Activated CD4-positive, alpha-beta T cell treated with anti-CD3 and anti-CD28 coated beads, Interleukin-2, amount 10 ng/mL, durations not matched to agents 7 days and 5 days (primary cell): ENCODE measurements around the gene MBNL1. TPM values are rescaled to one million over a fixed set of nuclear protein-coding genes. Genes with fewer than 3 reads are reported as not detected.

ENCODE experiments used
- CTCF ChIA-PET: fragments of 350-600 bp; sonication (Branson Sonifier 250); formaldehyde crosslinking; loops from one replicate; lab custom pipeline; 2021; ENCODE audit warnings: antibody characterized with exemption; lab: Charles Lee
- POLR2A ChIA-PET: fragments of 350-600 bp; sonication (Branson Sonifier 250); formaldehyde crosslinking; loops from one replicate; lab custom pipeline; 2021; ENCODE audit warnings: antibody characterized with exemption; lab: Charles Lee
- DNase-seq: peaks from one replicate; pipeline ENCODE4 v3.0.0-alpha.2; 2020
- H3K27ac Mint-ChIP-seq: one replicate; pipeline ENCODE4 v1.8.0; 2021; ENCODE audit warnings: mild to moderate bottlenecking, moderate library complexity, mixed read lengths
- H3K27me3 Mint-ChIP-seq: one replicate; pipeline ENCODE4 v1.8.0; 2021; ENCODE audit warnings: mixed read lengths
- H3K36me3 Mint-ChIP-seq: one replicate; pipeline ENCODE4 v1.8.0; 2021; ENCODE audit warnings: low read depth, mixed read lengths
- H3K4me1 Mint-ChIP-seq: one replicate; pipeline ENCODE4 v1.8.0; 2021; ENCODE audit warnings: mixed read lengths
- H3K4me3 Mint-ChIP-seq: one replicate; pipeline ENCODE4 v1.8.0; 2021; ENCODE audit warnings: mild to moderate bottlenecking, moderate library complexity, mixed read lengths
- H3K9me3 Mint-ChIP-seq: one replicate; pipeline ENCODE4 v1.8.0; 2021; ENCODE audit warnings: mixed read lengths
- total RNA-seq, 2 experiments: library from RNA; stranded (reverse); gene quantifications; one replicate each; pipeline ENCODE4 v1.2.3, GENCODE V29; 2021

The MBNL1 gene, protein sequence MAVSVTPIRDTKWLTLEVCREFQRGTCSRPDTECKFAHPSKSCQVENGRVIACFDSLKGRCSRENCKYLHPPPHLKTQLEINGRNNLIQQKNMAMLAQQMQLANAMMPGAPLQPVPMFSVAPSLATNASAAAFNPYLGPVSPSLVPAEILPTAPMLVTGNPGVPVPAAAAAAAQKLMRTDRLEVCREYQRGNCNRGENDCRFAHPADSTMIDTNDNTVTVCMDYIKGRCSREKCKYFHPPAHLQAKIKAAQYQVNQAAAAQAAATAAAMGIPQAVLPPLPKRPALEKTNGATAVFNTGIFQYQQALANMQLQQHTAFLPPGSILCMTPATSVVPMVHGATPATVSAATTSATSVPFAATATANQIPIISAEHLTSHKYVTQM
- total RNA-seq: 100 to 1,000 TPM; 437 to 559 TPM

DNA sequence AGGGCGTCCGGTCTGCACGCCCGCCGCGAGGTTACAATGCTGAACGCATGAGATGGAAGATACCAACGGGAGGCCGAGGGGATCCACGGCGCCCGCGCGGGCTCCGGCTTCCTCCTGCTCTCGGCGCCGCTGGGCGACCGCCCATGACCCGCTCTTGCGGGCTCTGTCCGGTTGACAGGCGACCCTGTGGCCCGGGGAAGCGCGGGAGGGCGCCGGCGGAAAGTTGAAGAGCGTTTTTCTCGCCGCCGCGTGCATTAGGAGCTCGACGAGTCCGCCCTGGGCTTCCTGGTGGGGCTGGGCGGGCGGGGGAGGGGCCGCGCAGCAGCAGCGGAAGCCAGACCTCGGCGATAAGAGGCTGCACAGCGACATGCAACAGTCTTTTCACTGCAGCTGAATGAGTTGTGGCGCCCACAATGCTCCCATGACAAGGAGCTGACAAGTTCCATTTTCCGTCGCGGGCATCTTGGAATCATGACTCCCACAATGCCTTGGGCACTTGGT, at the start of gene MBNL1:
MBNL1 (plus strand) TSS at position 375 of the 501 bp plus-strand sequence. CDS start 31,265 bp downstream, outside the sequence.
- Mint-ChIP-seq H3K27ac (peak within 1 kb of the TSS; percentile 97), H3K36me3 (peaks cover 73% of the 10 kb centered on the region), H3K9me3 (no peaks in the 10 kb centered on the region), H3K4me1 (peaks cover 52% of the 10 kb centered on the region), H3K27me3 (no peaks in the 10 kb centered on the region), H3K4me3 (peak within 1 kb of the TSS; percentile 91)
- ChIA-PET CTCF (interaction anchor here (0.8 to 1.3 kb wide), 2 partner anchors 11 to 41 kb away, joined by 3 to 9 read pairs; no protein-coding TSS in a partner anchor), POLR2A (interaction anchor here (1.0 to 1.5 kb wide), 2 partner anchors 23 to 24 kb away, joined by 5 to 11 read pairs; no protein-coding TSS in a partner anchor)
- DNase-seq: peak; percentile 89

DNA sequence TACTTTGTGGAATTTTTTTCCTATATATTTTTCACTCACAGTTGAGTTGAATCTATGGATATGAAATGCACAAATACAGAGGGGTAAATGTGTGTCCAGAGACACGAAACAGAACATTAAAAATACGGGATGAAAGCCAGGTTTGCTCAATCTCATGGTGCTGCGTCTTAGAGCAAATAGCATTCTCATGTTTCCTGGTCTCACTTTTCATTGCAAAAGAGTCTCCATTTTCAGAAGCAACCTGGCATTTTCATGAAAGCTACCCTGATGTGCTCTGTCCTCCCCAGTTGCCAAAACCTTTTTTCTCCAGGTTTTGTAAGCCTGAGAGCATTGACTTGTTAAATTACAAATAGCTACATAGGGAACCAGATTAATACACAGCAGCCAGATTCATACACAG, 49.5 kb upstream of the MBNL1 start:
- no peak for DNase-seq
- ChIA-PET POLR2A (no interaction called here), CTCF (interaction anchor here (0.6 to 3.4 kb wide), 3 partner anchors 15 to 1476 kb away, joined by 3 to 19 read pairs (median 3); no protein-coding TSS in a partner anchor)
- Mint-ChIP-seq H3K9me3 (peaks cover 3% of the 10 kb centered on the region), H3K4me3 (peak overlapping the region; percentile 50), H3K27me3 (no peaks in the 10 kb centered on the region), H3K27ac (peak overlapping the region; percentile 84), H3K4me1 (peaks cover 62% of the 10 kb centered on the region), H3K36me3 (peaks cover 6% of the 10 kb centered on the region)

DNA sequence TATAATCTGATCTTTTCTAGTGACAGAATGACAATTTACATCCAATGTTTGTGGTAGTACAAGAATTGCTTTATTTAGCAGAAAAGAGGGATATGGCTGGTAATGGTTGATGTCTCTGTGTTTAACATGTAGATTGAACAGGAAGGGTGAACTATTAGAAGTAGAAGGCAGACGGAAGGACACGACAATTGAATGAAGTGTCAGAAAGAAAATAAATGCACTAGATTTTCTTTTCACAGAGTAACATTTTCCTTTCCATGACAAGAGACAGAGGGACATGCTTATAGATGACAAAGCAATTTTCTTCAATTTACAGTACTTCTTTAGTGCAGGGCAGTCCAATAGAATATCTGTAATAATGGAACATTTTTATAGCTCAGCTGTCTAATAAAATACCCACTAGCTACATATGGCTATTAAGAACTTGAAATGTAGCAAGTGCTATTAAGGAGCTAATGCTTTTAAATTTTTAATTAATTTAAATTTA, 48.9 kb upstream of the MBNL1 start:
- Mint-ChIP-seq H3K4me3 (no peak overlapping the region), H3K9me3 (peaks cover 3% of the 10 kb centered on the region), H3K27me3 (no peaks in the 10 kb centered on the region), H3K36me3 (peaks cover 6% of the 10 kb centered on the region), H3K27ac (peak overlapping the region; percentile 21), H3K4me1 (peaks cover 62% of the 10 kb centered on the region)
- POLR2A ChIA-PET: interaction anchor here (0.5 kb wide), 1 partner anchor 46 kb away, joined by 3 read pairs; no protein-coding TSS in a partner anchor
- CTCF ChIA-PET: interaction anchor here (0.8 to 3.4 kb wide), 3 partner anchors 15 to 24 kb away, joined by 3 to 19 read pairs (median 5); no protein-coding TSS in a partner anchor
- no peak for DNase-seq

DNA sequence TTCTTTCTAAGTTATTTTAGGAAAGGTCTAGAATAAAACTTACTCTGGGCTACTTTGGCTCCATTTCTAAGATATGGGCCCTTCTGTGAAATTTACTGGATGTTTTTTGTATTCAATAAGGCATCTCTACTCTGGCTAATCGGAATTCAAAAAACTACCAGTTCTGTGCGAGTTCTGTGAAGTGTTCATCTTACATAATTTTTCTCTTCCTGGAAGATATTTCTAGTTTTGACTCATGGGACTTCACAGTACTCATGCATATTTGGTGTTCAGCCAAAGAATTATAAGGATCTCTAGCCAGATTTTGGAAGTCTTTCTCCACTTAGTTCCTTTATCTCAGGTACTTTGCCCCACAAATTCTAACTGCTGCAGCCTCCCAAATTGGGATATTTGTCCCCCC, 46.4 kb upstream of the MBNL1 start:
- no peak for DNase-seq
- H3K4me1 Mint-ChIP-seq: peaks cover 65% of the 10 kb centered on the region
- H3K27me3 Mint-ChIP-seq: no peaks in the 10 kb centered on the region
- H3K36me3 Mint-ChIP-seq: peaks cover 6% of the 10 kb centered on the region
- H3K4me3 Mint-ChIP-seq: peak overlapping the region; percentile 20
- POLR2A ChIA-PET: no interaction called here
- CTCF ChIA-PET: interaction anchor here (0.7 to 1.3 kb wide), 2 partner anchors 9 to 11 kb away, joined by 3 to 4 read pairs; no protein-coding TSS in a partner anchor
- H3K9me3 Mint-ChIP-seq: peaks cover 3% of the 10 kb centered on the region
- H3K27ac Mint-ChIP-seq: peak overlapping the region; percentile 76

DNA sequence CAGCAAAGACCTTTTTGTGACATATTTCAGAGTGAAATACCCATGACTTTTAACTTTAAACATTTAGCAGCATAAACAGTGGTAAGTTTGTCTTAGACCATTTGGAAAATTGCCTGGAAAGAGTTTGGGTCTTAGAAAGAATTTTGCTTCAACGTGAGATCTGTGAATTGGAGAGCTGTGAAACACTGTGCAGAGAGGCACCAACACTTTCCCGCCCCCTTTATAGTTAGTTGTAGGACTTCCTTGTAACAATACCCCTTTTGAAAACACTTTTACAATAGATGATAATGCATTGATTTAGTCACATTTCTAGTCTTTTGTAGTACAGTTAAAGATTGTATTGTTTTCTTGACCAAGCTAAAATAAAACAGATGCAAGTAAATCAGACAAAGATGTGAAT, 43.5 kb upstream of the MBNL1 start:
- H3K4me3 Mint-ChIP-seq: no peak overlapping the region
- POLR2A ChIA-PET: no interaction called here
- peaks cover 5% of the 10 kb centered on the region for H3K9me3 Mint-ChIP-seq
- no peaks in the 10 kb centered on the region for H3K27me3 Mint-ChIP-seq
- H3K27ac Mint-ChIP-seq: no peak overlapping the region
- DNase-seq: no peak
- CTCF ChIA-PET: no interaction called here
- peaks cover 4% of the 10 kb centered on the region for H3K36me3 Mint-ChIP-seq
- H3K4me1 Mint-ChIP-seq: peaks cover 44% of the 10 kb centered on the region

DNA sequence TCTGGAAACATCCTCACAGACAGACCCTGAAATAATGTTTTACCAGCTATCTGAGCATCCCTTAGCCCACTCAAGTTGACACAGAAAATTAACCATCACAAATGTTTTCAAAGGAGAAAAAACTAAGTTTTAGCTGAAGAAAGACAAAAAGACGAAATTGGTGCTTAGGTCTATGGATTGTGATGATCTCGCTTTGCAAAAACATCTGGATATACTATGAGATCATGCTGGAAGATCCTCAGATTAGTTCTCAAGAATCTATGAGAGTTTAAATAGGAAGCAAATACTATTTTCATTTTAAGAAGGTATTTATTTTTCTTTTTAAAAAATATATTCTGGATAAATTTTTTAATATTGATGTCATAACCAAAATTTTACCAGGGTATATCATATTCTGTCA, 42.6 kb upstream of the MBNL1 start:
- no peak overlapping the region for H3K27ac Mint-ChIP-seq
- peaks cover 4% of the 10 kb centered on the region for H3K36me3 Mint-ChIP-seq
- ChIA-PET CTCF (no interaction called here), POLR2A (no interaction called here)
- DNase-seq: no peak
- peaks cover 5% of the 10 kb centered on the region for H3K9me3 Mint-ChIP-seq
- H3K27me3 Mint-ChIP-seq: no peaks in the 10 kb centered on the region
- H3K4me3 Mint-ChIP-seq: no peak overlapping the region
- peaks cover 46% of the 10 kb centered on the region for H3K4me1 Mint-ChIP-seq

DNA sequence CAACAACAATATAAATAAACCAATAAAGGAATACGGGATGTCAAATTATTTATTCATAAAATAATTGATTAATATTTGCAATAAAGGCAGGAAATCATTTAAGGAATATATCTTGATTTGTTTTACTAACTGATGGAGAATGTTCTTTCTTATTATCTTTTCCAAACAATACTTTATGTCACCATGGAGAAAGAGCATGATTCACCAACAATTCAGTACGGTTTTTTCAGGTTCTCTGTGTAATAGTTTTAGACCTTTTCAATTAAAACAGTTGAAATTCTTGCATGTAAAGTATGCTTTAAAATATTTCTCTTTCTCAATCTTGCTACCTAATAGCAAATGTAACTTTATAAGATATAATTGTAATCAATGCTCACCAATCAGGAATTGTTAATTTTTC, 41.7 kb upstream of the MBNL1 start:
- no peak for DNase-seq
- peaks cover 43% of the 10 kb centered on the region for H3K4me1 Mint-ChIP-seq
- H3K27me3 Mint-ChIP-seq: no peaks in the 10 kb centered on the region
- H3K27ac Mint-ChIP-seq: no peak overlapping the region
- H3K4me3 Mint-ChIP-seq: no peak overlapping the region
- POLR2A ChIA-PET: no interaction called here
- peaks cover 5% of the 10 kb centered on the region for H3K9me3 Mint-ChIP-seq
- peaks cover 6% of the 10 kb centered on the region for H3K36me3 Mint-ChIP-seq
- CTCF ChIA-PET: no interaction called here

DNA sequence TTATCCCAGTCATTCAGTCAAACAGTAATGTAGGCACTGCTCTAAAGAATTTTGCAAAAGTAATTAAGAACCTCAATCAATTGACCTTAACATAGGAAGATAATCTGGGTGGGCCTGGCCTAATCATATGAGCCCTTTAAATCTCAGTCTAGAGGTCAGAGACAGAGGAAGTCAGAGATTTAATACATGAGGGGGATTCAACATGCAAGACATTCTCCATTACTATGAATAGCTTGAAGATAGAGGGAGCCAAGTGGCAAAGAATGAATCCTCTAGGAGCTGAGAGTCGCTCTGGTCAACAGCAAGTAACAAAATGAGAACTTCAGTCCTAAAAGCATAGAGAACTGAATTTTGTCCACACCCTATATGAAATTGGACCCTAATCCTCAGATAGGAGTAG, 39.0 kb upstream of the MBNL1 start:
- H3K27me3 Mint-ChIP-seq: no peaks in the 10 kb centered on the region
- H3K4me3 Mint-ChIP-seq: no peak overlapping the region
- no peak overlapping the region for H3K27ac Mint-ChIP-seq
- H3K9me3 Mint-ChIP-seq: peaks cover 7% of the 10 kb centered on the region
- ChIA-PET CTCF (no interaction called here), POLR2A (no interaction called here)
- DNase-seq: no peak
- H3K36me3 Mint-ChIP-seq: peaks cover 6% of the 10 kb centered on the region
- peaks cover 40% of the 10 kb centered on the region for H3K4me1 Mint-ChIP-seq

DNA sequence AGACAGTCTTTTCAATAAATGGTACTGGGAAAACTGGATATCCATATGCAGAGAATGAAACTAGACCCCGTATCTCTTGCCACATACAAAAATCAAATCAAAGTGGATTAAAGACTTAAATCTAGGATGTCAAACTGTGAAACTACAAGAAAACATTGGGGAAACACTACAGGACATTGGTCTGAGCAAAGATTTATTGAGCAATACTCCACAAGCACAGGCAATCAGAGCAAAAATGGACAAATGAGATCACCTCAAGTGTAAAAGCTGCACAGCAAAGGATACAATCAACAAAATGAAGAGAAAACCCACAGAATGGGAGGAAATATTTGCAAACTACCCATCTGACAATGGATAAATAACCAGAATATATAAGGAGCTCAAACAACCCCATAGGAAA, 38.4 kb upstream of the MBNL1 start:
- Mint-ChIP-seq H3K27me3 (no peaks in the 10 kb centered on the region), H3K9me3 (peaks cover 11% of the 10 kb centered on the region), H3K4me3 (no peak overlapping the region), H3K27ac (no peak overlapping the region), H3K36me3 (peaks cover 9% of the 10 kb centered on the region), H3K4me1 (peaks cover 41% of the 10 kb centered on the region)
- no peak for DNase-seq
- CTCF ChIA-PET: no interaction called here
- POLR2A ChIA-PET: no interaction called here

DNA sequence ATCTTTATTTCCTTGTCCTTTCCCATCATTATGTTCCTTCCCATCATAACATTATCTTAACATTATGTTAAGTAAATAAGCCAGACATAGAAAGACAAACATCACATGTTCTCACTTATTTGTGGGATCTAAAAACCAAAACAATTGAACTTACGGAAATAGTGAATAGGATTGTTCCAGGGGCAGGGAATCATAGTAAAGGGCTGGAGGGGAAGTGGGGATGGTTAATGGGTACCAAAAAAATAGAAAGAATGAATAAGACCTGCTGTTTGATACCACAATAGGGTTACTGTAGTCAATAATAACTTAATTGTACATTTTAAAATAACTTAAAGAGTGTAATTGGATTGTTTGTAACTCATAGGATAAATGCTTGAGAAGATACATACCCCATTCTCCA, 36.7 kb upstream of the MBNL1 start:
- Mint-ChIP-seq H3K4me3 (no peak overlapping the region), H3K27ac (no peak overlapping the region), H3K36me3 (peaks cover 15% of the 10 kb centered on the region), H3K9me3 (peaks cover 14% of the 10 kb centered on the region), H3K27me3 (no peaks in the 10 kb centered on the region), H3K4me1 (peaks cover 51% of the 10 kb centered on the region)
- CTCF ChIA-PET: interaction anchor here (1.3 kb wide), 1 partner anchor 26 kb away, joined by 4 read pairs; no protein-coding TSS in a partner anchor
- POLR2A ChIA-PET: no interaction called here
- no peak for DNase-seq

DNA sequence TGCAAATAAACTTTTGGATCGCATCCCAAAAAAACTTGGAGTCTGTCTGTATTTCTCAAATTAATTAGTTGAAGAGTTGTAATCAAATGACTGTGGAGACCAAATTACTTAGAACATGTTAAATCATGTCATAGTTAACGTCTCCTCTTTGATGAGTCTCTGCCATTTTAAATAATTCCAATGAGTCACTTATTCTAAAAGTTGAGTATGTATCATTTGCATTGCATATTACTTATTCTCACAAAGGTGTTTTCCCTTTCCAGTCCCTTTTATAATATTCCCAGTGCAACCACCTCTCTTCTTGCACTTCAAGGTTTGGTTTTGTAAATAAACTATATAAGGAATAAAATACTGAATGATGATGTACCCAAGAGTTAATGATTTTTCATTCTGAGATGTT, 36.0 kb upstream of the MBNL1 start:
- Mint-ChIP-seq H3K4me1 (peaks cover 56% of the 10 kb centered on the region), H3K36me3 (peaks cover 21% of the 10 kb centered on the region), H3K9me3 (peaks cover 16% of the 10 kb centered on the region)

DNA sequence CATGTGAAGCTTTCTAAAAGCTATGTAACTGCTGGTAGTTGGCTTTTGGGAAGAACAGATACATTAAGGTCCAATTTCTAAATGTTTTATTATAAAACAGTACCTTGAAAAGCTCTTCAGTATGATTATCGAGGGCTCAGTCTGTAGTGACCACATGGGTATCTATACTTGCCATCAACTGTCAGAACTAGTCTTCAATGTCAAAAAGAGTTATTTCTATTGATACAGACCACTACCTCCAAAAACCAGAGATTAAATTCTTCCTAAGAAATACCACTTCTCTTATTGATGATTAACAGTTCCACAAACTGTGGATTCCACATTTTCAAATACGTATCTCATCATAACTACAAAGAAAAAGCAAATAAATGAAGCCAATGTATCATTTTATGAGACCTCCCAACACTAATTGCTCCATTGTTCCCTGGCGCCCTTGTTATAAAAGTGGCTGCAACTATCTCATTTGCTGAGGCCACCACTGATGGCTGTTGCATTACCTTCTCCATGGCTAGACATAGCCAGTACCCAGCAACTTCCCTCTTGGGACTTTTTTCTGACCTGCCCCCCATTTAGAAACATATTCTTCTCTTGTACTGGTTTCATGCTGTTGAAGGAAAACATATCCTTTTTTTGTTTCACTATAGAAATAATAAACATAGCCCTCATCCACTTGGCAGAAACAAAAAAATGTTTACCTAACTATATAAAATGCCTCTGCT, 33.9 kb upstream of the MBNL1 start:
- Mint-ChIP-seq H3K9me3 (peaks cover 15% of the 10 kb centered on the region), H3K27ac (no peak overlapping the region), H3K27me3 (no peaks in the 10 kb centered on the region), H3K36me3 (peaks cover 23% of the 10 kb centered on the region), H3K4me1 (peaks cover 69% of the 10 kb centered on the region), H3K4me3 (no peak overlapping the region)
- no peak for DNase-seq
- ChIA-PET CTCF (interaction anchor here (0.7 to 1.8 kb wide), 2 partner anchors 9 to 27 kb away, joined by 3 to 7 read pairs; no protein-coding TSS in a partner anchor), POLR2A (no interaction called here)

More for the DNA sequence above, 36.0 kb upstream of the MBNL1 start:
- POLR2A ChIA-PET: no interaction called here
- CTCF ChIA-PET: interaction anchor here (0.6 to 1.2 kb wide), 3 partner anchors 10 to 171 kb away, joined by 3 to 4 read pairs (median 4); no protein-coding TSS in a partner anchor
- no peak overlapping the region for H3K27ac Mint-ChIP-seq
- H3K4me3 Mint-ChIP-seq: no peak overlapping the region
- H3K27me3 Mint-ChIP-seq: no peaks in the 10 kb centered on the region
- no peak for DNase-seq
